Smooth muscle cell (in vitro differentiated cells): ENCODE measurements around the gene AHCY. TPM values are rescaled to one million over a fixed set of nuclear protein-coding genes. Genes with fewer than 3 reads are reported as not detected.

Experiments used
- DNase-seq: peaks from one replicate; lab custom pipeline; 2025; ENCODE audit not compliant: unreplicated experiment; lab: John Stamatoyannopoulos, UW
- H2AFZ ChIP-seq: fragments of 200-600 bp; sonication (generic); 2 replicates; pipeline ENCODE4 v1.6.0; 2016; ENCODE audit warnings: antibody characterized with exemption, low read depth, mild to moderate bottlenecking
- H3F3A ChIP-seq: fragments of 200-600 bp; sonication (generic); 2 replicates; pipeline ENCODE4 v1.6.0; 2017; ENCODE audit warnings: antibody characterized with exemption, low read depth
- H3K27ac ChIP-seq: fragments of 200-600 bp; sonication (generic); 2 replicates; pipeline ENCODE4 v1.5.1; 2016; ENCODE audit warnings: low read depth, mild to moderate bottlenecking
- H3K27me3 ChIP-seq: fragments of 200-600 bp; sonication (generic); 2 replicates; pipeline ENCODE4 v1.6.1; 2016; ENCODE audit warnings: low read depth, mild to moderate bottlenecking
- H3K36me3 ChIP-seq: fragments of 200-600 bp; sonication (generic); 2 replicates; pipeline ENCODE4 v1.5.1; 2016; ENCODE audit warnings: low read depth
- H3K4me1 ChIP-seq: fragments of 200-600 bp; sonication (generic); 2 replicates; pipeline ENCODE4 v1.5.1; 2016; ENCODE audit warnings: low read depth
- H3K4me2 ChIP-seq: fragments of 200-600 bp; sonication (generic); 2 replicates; pipeline ENCODE4 v1.6.0; 2016; ENCODE audit warnings: mild to moderate bottlenecking
- H3K4me3 ChIP-seq: fragments of 200-600 bp; sonication (generic); 2 replicates; pipeline ENCODE4 v1.5.1; 2016; ENCODE audit warnings: mild to moderate bottlenecking
- H3K79me2 ChIP-seq: fragments of 200-600 bp; sonication (generic); 2 replicates; pipeline ENCODE4 v1.6.0; 2016; ENCODE audit warnings: low read depth, mild to moderate bottlenecking
- H3K9ac ChIP-seq: fragments of 200-600 bp; sonication (generic); 2 replicates; pipeline ENCODE4 v1.6.0; 2016; ENCODE audit warnings: low read depth
- H3K9me3 ChIP-seq: fragments of 200-600 bp; sonication (generic); replicated peaks from 2 replicates; pipeline ENCODE4 v1.5.1; 2016; ENCODE audit warnings: low read depth
- H4K20me1 ChIP-seq: fragments of 200-600 bp; sonication (generic); 2 replicates; pipeline ENCODE4 v1.6.0; 2016; ENCODE audit warnings: low read depth
- WGBS: methylation state at CpG from one replicate; pipeline ENCODE4 v1.1.7; 2016; ENCODE audit warnings: low lambda C conversion rate; 5-methylcytosine and 5-hydroxymethylcytosine counted together
- polyA plus RNA-seq: library from polyadenylated mRNA; unstranded; fragments of >200 nt; fragmentation: Nextera tagmentation; extraction: Ambion mirVana; gene quantifications from 2 replicates; pipeline ENCODE4 v1.2.1, GENCODE V29; 2016
- total RNA-seq: library from RNA; depleted of rRNA; stranded (reverse); fragments of >200 nt; gene quantifications from 2 replicates; pipeline ENCODE4 v1.2.3, GENCODE V29; 2014
- TF ChIP-seq, protein P1 (sequence below): fragments of 200-600 bp; sonication (generic); IDR thresholded peaks from 2 replicates; pipeline ENCODE4 v1.5.1; 2017; ENCODE audit warnings: borderline replicate concordance, mild to moderate bottlenecking, antibody characterized with exemption; ENCODE audit not compliant: insufficient read depth, poor library complexity, severe bottlenecking

Gene AHCY
- total and polyA plus RNA-seq, 2 experiments from 2014 or later = 39.4 to 73.8 TPM

DNA sequence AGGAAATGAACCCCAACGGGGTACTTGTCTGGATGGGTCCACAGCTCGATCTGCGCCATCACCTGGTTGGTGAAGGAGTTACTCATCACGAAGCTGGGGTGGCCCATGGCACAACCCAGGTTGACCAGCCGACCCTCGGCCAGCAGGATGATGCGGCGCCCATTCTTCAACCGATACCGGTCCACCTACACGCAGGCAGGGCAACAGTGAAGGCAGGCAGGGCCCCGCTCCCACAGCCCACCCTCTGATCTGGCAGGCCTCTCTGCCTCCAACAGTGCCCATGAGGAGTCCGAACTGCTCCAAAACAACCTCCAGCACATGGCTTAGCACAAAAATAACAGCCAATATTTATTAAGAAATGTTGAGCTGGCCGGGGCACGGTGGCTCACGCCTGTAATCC, 17.7 kb downstream of the AHCY start:
- no peak overlapping the region for H3K9ac ChIP-seq
- no peaks in the 10 kb centered on the region for H3K9me3 ChIP-seq
- H3K4me3 ChIP-seq = no peak overlapping the region
- no peaks in the 10 kb centered on the region for H3F3A ChIP-seq
- H3K79me2 ChIP-seq = no peaks in the 10 kb centered on the region
- H3K27ac ChIP-seq = no peak overlapping the region
- no peaks in the 10 kb centered on the region for H3K4me1 ChIP-seq
- DNase-seq = no peak
- no peak overlapping the region for H2AFZ ChIP-seq
- no peaks in the 10 kb centered on the region for H3K27me3 ChIP-seq
- WGBS = 99% methylated on average over 16 of the region's 16 CpGs
- H4K20me1 ChIP-seq = no peaks in the 10 kb centered on the region
- H3K4me2 ChIP-seq = no peak overlapping the region
- TF ChIP-seq, protein P1, sequence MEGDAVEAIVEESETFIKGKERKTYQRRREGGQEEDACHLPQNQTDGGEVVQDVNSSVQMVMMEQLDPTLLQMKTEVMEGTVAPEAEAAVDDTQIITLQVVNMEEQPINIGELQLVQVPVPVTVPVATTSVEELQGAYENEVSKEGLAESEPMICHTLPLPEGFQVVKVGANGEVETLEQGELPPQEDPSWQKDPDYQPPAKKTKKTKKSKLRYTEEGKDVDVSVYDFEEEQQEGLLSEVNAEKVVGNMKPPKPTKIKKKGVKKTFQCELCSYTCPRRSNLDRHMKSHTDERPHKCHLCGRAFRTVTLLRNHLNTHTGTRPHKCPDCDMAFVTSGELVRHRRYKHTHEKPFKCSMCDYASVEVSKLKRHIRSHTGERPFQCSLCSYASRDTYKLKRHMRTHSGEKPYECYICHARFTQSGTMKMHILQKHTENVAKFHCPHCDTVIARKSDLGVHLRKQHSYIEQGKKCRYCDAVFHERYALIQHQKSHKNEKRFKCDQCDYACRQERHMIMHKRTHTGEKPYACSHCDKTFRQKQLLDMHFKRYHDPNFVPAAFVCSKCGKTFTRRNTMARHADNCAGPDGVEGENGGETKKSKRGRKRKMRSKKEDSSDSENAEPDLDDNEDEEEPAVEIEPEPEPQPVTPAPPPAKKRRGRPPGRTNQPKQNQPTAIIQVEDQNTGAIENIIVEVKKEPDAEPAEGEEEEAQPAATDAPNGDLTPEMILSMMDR = no peak
- peaks cover 4% of the 10 kb centered on the region for H3K36me3 ChIP-seq

DNA sequence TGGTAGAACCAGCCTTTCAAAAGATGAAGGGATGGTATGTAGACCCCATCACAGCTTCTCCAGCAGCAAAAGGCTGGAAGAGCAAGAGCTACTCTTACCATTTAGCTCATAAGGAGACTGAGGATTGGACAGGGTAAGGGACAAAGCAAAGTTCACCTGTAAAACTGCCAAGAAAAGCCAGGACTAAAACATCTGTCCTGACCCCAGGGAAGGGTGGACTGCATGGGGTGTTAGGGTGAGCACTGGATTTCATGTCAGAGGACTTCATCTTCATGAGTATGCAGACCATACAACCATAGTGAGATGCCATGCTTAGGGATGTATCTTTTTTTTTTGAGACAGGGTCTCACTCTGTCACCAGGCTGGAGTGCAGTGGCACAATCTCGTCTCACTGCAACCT, 19.3 kb downstream of the AHCY start:
- 92% methylated on average over 1 of the region's 1 CpG for WGBS
- TF ChIP-seq, protein P1 = no peak
- Histone ChIP-seq H3K4me3 (no peak overlapping the region), H3K36me3 (peaks cover 4% of the 10 kb centered on the region), H3K4me1 (no peaks in the 10 kb centered on the region), H4K20me1 (no peaks in the 10 kb centered on the region), H3K27me3 (no peaks in the 10 kb centered on the region), H3K27ac (no peak overlapping the region), H3F3A (no peaks in the 10 kb centered on the region), H3K79me2 (no peaks in the 10 kb centered on the region), H3K4me2 (no peak overlapping the region), H2AFZ (no peak overlapping the region), H3K9ac (no peak overlapping the region), H3K9me3 (no peaks in the 10 kb centered on the region)
- DNase-seq = no peak

DNA sequence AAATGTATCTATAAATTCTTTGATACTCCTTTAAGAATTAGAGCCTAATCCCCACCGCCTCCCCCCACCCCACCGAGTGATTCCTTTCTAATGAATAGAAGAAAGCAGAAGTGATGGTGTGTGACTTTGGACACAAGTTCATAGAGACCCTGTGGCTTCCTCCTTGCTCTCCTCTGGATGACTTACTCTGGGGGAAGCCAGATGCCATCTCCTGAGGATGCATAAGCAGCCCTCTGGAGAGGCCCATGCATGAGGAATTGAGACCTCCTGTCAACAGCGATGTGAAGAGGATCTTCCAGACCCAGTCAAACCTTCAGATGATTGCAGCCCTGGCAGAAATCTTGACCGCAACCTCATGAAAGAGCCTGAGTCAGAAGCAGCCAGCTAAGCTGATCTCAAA, 21.1 kb downstream of the AHCY start:
- Histone ChIP-seq H3K4me3 (no peak overlapping the region), H3K27ac (no peak overlapping the region), H3K27me3 (no peaks in the 10 kb centered on the region), H3K4me2 (no peak overlapping the region), H3K4me1 (no peaks in the 10 kb centered on the region), H3K9me3 (no peaks in the 10 kb centered on the region), H4K20me1 (no peaks in the 10 kb centered on the region), H3K79me2 (no peaks in the 10 kb centered on the region), H3K9ac (no peak overlapping the region), H3F3A (no peaks in the 10 kb centered on the region), H2AFZ (no peak overlapping the region), H3K36me3 (peaks cover 4% of the 10 kb centered on the region)
- TF ChIP-seq, protein P1 = no peak
- WGBS = 95% methylated on average over 4 of the region's 4 CpGs
- DNase-seq = no peak

DNA sequence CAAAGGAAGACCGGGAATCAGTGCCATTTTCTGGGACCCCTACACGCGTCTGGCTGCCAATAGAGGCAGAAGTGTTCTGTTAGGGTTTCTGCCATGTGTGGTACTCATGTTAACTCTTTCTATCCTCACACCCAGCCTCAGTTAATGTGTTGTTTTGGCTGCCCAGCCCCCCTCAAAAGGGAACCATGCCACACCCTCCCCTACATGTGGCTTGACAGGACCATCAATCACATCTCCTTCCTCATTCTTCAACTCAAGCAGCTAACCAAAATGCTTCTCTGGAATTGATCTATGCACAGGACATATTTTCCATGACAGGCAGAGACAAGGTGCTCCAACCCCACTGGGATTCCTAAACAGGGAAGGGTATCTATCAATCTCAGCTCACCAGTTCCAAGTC, 22.0 kb downstream of the AHCY start:
- Histone ChIP-seq H3K4me3 (no peak overlapping the region), H3K4me2 (no peak overlapping the region), H3K27me3 (no peaks in the 10 kb centered on the region), H3K79me2 (no peaks in the 10 kb centered on the region), H3K27ac (no peak overlapping the region), H2AFZ (no peak overlapping the region), H3K36me3 (peaks cover 4% of the 10 kb centered on the region), H4K20me1 (no peaks in the 10 kb centered on the region), H3F3A (no peaks in the 10 kb centered on the region), H3K4me1 (no peaks in the 10 kb centered on the region), H3K9ac (no peak overlapping the region), H3K9me3 (no peaks in the 10 kb centered on the region)
- WGBS = 96% methylated on average over 3 of the region's 3 CpGs
- no peak for DNase-seq
- TF ChIP-seq, protein P1 = no peak
